Lower leg skin (tissue), 3 donors: ENCODE results near the gene BTBD1.

ENCODE experiments used
- POLR2A ChIP-seq, 2 donors: fragments of 450-650 bp; IDR thresholded peaks; one replicate each; pipeline ENCODE4 v1.6.1; 2016 to 2017; ENCODE audit warnings: antibody characterized with exemption in 2 of 2, mild to moderate bottlenecking in 1 of 2, moderate library complexity in 1 of 2
- TF ChIP-seq, protein P1 (sequence below), 3 donors: fragments of 450-650 bp; IDR thresholded peaks; one replicate each; pipeline ENCODE4 v1.5.1; 2016; ENCODE audit warnings: antibody characterized with exemption in 3 of 3, mild to moderate bottlenecking in 3 of 3, moderate library complexity in 2 of 3

DNA sequence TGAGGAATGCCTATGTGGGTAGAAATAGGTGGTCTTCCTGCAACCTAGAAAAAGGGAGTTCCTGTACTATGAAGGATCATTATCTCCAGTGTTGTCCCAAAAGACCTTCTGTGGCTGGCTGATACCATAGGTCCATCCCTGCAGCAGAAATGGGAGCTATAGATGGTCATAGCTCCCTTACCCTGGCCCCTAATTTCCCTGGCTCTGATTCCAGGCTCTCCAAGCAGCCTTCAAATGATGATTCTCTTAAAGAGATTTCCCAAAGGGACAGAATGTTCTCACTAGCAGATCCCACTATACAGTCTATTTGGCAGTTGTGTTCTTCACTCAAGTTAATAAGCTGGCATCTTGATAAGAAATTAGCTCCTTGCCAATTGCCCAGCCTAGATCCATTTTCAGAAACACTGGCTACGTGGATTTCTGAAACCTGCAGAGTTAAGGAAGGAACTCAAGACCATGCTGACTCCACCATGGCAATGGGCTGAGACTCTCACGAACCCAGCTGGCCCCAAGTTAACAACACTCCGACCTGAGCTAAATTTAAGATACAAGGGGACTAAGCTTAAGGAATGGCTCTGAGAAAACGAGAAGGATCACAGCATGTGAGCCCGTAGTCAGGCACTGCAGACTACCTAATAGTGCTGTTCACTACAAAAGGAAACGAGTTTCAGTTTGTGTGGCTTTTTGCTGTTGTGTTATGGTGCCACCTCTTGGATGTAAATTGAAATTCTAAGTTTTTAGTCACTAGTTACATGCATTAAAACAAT is 67.0 kb downstream of the BTBD1 start:
- no peak for TF ChIP-seq POLR2A (IDR thresholded peaks at IDR 0.05)
- TF ChIP-seq, protein P1, sequence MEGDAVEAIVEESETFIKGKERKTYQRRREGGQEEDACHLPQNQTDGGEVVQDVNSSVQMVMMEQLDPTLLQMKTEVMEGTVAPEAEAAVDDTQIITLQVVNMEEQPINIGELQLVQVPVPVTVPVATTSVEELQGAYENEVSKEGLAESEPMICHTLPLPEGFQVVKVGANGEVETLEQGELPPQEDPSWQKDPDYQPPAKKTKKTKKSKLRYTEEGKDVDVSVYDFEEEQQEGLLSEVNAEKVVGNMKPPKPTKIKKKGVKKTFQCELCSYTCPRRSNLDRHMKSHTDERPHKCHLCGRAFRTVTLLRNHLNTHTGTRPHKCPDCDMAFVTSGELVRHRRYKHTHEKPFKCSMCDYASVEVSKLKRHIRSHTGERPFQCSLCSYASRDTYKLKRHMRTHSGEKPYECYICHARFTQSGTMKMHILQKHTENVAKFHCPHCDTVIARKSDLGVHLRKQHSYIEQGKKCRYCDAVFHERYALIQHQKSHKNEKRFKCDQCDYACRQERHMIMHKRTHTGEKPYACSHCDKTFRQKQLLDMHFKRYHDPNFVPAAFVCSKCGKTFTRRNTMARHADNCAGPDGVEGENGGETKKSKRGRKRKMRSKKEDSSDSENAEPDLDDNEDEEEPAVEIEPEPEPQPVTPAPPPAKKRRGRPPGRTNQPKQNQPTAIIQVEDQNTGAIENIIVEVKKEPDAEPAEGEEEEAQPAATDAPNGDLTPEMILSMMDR (IDR thresholded peaks at IDR 0.05) = no peak
